Measurements from ENCODE around the gene TDP2. TPM values are rescaled to one million over a fixed set of nuclear protein-coding genes. Genes with fewer than 3 reads are reported as not detected.

TDP2 gene
- total RNA-seq, 1 experiment from 2014 or later, result 71.7 TPM

- CTCF ChIA-PET, result no interaction called here
- no peak for TF ChIP-seq CTCF (IDR thresholded peaks at IDR 0.05; ENCODE audit: unreplicated experiment)
- Mint-ChIP-seq H3K27me3 (ENCODE audit: unreplicated experiment) (no peaks in the 10 kb centered on the region), H3K4me3 (ENCODE audit: low read depth, unreplicated experiment) (no peak overlapping the region), H3K9me3 (ENCODE audit: low read depth, unreplicated experiment) (no peaks in the 10 kb centered on the region), H3K27ac (ENCODE audit: unreplicated experiment) (no peak overlapping the region), H3K4me1 (ENCODE audit: low read depth, unreplicated experiment) (no peaks in the 10 kb centered on the region), H3K36me3 (ENCODE audit: insufficient read depth, unreplicated experiment) (no peaks in the 10 kb centered on the region)
- no TSS peak for BruUV-seq (replicated peaks)
- DNase-seq, result no peak
- intact Hi-C loops (cut with micrococcal nuclease; ENCODE audit: unreplicated experiment), result no loop called here
Observed at GRCh38 chr6:24603241-24603640, 63.5 kb downstream of the TDP2 start.

DNA sequence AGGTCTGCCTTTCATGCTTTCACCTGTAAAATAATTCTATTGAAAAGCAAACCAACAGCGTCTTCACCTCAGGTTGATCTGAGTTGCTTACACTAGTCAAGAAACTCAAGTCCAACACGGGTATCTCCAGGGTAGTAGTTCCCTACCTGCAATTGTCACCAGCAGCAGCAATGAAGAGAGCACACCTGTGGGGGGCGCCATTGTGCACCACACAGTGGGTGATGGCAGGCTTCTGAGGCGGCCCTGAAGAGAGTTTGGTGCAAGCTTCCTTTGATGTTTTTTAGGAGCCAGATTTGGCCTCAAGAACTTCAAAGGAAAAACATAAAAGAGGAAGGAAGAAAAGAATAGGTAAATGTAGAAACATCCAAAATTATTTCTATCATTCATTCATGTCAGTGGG is 65.8 kb downstream of the TDP2 start:
- no TSS peak for BruUV-seq (replicated peaks)
- Mint-ChIP-seq H3K36me3 (ENCODE audit: insufficient read depth, unreplicated experiment) (no peaks in the 10 kb centered on the region), H3K4me1 (ENCODE audit: low read depth, unreplicated experiment) (no peaks in the 10 kb centered on the region), H3K27me3 (ENCODE audit: unreplicated experiment) (no peaks in the 10 kb centered on the region), H3K9me3 (ENCODE audit: low read depth, unreplicated experiment) (no peaks in the 10 kb centered on the region), H3K27ac (ENCODE audit: unreplicated experiment) (no peak overlapping the region), H3K4me3 (ENCODE audit: low read depth, unreplicated experiment) (no peak overlapping the region)
- TF ChIP-seq CTCF (IDR thresholded peaks at IDR 0.05; ENCODE audit: unreplicated experiment), result peak; percentile 58
- DNase-seq, result no peak
- CTCF ChIA-PET, result interaction anchor here (1.2 kb wide), 1 partner anchor 17 kb away, joined by 3 read pairs; no protein-coding TSS in a partner anchor
- intact Hi-C loops (cut with micrococcal nuclease; ENCODE audit: unreplicated experiment), result no loop called here

Other genes starting within 250 kb of the TDP2 start
- gene GPLD1, start 177.3 kb downstream of the TDP2 start, total RNA-seq (2022), result 2.0 and 3.5 TPM in 2 replicates
- 22.2 and 23.2 TPM in 2 replicates for gene ALDH5A1, start 171.9 kb downstream of the TDP2 start, total RNA-seq (2022)
- gene KIAA0319, start 20.7 kb downstream of the TDP2 start, total RNA-seq (2022), result 4.3 and 4.5 TPM in 2 replicates
- 74.5 and 78.9 TPM in 2 replicates for gene ACOT13, start 178 bp upstream of the TDP2 start, total RNA-seq (2022)
- 334 and 370 TPM in 2 replicates for gene C6orf62, start 52.3 kb upstream of the TDP2 start, total RNA-seq (2022)
- 183 and 200 TPM in 2 replicates for gene GMNN, start 108.0 kb upstream of the TDP2 start, total RNA-seq (2022)
- gene ARMH2, start 132.0 kb upstream of the TDP2 start, total RNA-seq (2022), result not detected in 2 replicates